ENCODE measurements around the gene TBCA.

The TBCA gene

DNA sequence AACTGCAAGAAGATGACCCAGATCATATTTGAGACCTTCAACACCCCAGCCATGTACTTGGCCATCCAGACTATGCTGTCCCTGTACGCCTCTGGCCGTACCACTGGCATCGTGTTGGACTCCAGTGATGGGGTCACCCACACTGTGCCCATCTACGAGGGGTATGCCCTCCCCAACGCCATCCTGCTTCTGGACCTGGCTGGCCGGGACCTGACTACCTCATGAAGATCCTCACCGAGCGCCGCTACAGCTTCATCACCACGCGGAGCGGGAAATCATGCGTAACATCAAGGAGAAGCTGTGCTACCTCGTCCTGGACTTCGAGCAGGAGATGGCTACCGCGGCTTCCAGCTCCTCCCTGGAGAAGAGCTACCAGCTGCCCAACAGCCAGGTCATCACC is 9.1 kb upstream of the TBCA start:
- no peaks in the 10 kb centered on the region for H3K4me1 ChIP-seq
- no peaks in the 10 kb centered on the region for H3K9me3 ChIP-seq
- no peak for DNase-seq
- H3K4me3 ChIP-seq (ENCODE audit: low read depth, low read length) = no peak overlapping the region
- TF ChIP-seq, protein P1, sequence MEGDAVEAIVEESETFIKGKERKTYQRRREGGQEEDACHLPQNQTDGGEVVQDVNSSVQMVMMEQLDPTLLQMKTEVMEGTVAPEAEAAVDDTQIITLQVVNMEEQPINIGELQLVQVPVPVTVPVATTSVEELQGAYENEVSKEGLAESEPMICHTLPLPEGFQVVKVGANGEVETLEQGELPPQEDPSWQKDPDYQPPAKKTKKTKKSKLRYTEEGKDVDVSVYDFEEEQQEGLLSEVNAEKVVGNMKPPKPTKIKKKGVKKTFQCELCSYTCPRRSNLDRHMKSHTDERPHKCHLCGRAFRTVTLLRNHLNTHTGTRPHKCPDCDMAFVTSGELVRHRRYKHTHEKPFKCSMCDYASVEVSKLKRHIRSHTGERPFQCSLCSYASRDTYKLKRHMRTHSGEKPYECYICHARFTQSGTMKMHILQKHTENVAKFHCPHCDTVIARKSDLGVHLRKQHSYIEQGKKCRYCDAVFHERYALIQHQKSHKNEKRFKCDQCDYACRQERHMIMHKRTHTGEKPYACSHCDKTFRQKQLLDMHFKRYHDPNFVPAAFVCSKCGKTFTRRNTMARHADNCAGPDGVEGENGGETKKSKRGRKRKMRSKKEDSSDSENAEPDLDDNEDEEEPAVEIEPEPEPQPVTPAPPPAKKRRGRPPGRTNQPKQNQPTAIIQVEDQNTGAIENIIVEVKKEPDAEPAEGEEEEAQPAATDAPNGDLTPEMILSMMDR (IDR thresholded peaks at IDR 0.05; ENCODE audit: low read depth, low read length) = no peak
- H3K27me3 ChIP-seq = no peaks in the 10 kb centered on the region
- no peaks in the 10 kb centered on the region for H3K36me3 ChIP-seq

DNA sequence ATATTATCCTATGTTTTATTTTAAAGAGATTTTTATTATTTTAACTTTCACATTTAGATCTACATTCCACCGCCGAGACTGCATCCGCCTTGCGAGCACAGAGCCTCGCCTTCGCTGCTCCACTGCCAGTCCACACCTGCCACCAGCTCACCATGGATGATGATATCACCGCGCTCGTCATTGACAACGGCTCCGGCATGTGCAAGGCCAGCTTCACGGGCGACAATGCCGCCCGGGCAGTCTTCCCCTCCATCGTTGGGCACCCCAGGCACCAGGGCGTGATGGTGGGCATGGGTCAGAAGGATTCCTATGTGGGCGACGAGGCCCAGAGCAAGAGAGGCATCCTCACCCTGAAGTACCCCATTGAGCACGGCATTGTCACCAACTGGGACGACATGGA is 8.6 kb upstream of the TBCA start:
- Histone ChIP-seq H3K4me3 (ENCODE audit: low read depth, low read length) (no peak overlapping the region), H3K27me3 (no peaks in the 10 kb centered on the region), H3K9me3 (no peaks in the 10 kb centered on the region), H3K36me3 (no peaks in the 10 kb centered on the region), H3K4me1 (no peaks in the 10 kb centered on the region)
- TF ChIP-seq, protein P1 (IDR thresholded peaks at IDR 0.05; ENCODE audit: low read depth, low read length) = no peak
- DNase-seq = no peak

DNA sequence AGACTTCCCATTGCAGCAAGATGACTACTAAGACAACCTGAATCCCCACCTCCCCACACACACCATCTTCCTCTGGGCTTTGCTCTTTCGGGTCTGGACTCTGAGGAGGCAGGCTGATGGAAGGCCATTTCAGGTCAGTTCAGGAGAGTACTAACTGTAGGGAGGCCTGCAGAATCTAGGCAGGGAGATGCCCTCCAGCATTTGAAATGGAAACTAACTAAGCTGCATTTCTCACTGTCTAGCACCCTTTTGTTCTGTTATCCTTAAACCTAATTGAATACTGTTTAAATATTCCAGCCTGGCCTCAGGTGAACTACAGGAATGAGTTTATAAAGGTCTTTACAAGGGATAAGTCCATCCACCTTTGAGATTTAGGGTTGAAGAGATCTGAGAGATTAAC is 4.9 kb upstream of the TBCA start:
- Histone ChIP-seq H3K4me1 (no peaks in the 10 kb centered on the region), H3K9me3 (no peaks in the 10 kb centered on the region), H3K4me3 (ENCODE audit: low read depth, low read length) (no peak overlapping the region), H3K27me3 (no peaks in the 10 kb centered on the region), H3K36me3 (no peaks in the 10 kb centered on the region)
- TF ChIP-seq, protein P1 (IDR thresholded peaks at IDR 0.05; ENCODE audit: low read depth, low read length) = no peak
- no peak for DNase-seq

DNA sequence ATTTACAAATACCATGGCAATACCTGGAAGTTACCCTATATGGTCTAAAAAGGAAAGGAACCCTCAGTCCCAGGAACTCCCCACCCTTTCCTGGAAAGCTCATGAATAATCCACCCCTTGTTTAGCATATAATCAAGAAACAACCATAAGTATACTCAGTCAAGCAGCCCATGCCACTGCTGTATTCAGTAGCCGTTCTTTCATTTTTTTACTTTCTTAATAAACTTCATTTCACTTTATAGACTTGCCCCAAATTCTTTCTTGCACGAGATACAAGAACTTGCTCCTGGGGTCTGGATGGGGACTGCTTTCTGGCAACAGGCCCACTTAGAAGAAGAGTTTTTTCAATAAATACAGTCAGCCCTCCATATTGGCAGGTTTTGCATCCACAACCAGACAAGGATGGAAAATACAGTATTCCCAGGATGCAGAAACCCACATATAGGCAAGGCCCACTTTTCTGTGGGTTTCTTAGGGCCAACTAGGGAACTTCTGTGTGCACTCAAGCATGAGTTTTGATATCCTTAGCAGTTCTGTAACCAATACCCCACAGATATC is 2.8 kb upstream of the TBCA start:
- Histone ChIP-seq H3K4me3 (ENCODE audit: low read depth, low read length) (no peak overlapping the region), H3K9me3 (no peaks in the 10 kb centered on the region), H3K36me3 (no peaks in the 10 kb centered on the region; the same call in 1 of the 2 replicates), H3K27me3 (no peaks in the 10 kb centered on the region), H3K4me1 (no peaks in the 10 kb centered on the region; the same call in 1 of the 2 replicates)
- TF ChIP-seq, protein P1 (IDR thresholded peaks at IDR 0.05; ENCODE audit: low read depth, low read length) = no peak
- no peak for DNase-seq

DNA sequence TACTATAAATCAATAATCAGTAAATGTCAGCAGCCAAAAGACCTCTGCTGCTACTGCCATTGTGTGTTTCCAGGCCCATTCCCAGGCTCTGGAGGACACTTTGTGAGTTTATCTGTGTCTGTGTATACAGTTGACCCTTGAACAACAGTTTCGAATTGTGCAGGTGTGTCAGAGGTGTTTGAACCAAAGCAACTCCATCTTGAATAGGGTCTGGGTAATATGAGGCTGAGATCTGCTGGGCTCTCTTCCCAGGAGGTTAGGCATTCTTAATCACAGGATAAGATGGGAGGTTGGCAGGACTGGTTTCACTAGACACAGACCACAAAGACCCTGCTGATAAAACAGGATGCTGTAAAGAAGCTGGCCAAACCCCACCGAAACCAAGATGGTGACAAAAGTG is 2.3 kb upstream of the TBCA start:
- no peak for DNase-seq
- Histone ChIP-seq H3K9me3 (no peaks in the 10 kb centered on the region), H3K4me1 (no peaks in the 10 kb centered on the region; the same call in 1 of the 2 replicates), H3K4me3 (ENCODE audit: low read depth, low read length) (no peak overlapping the region), H3K27me3 (no peaks in the 10 kb centered on the region), H3K36me3 (peaks cover 6% of the 10 kb centered on the region)
- TF ChIP-seq, protein P1 (IDR thresholded peaks at IDR 0.05; ENCODE audit: low read depth, low read length) = no peak

DNA sequence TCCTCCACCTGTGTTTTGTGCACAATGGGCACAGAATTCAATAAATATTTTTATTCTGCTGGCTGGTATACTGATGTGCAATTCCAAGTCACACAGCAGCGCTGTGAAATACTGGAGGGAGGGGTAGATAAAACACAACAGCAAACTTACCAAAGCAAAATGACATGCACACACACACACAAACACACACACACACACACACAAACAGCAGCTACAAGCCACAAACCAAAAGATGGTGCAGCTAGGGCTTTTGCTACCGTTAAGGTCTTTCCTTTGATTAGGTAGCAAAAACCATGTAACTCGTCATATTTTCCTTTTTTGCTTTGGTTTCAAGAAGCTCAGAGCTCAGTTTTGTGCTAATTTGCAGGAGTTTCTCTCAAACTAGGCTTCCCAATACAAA is 1.8 kb upstream of the TBCA start:
- DNase-seq = no peak
- peaks cover 8% of the 10 kb centered on the region for H3K36me3 ChIP-seq
- H3K27me3 ChIP-seq = no peaks in the 10 kb centered on the region
- no peak overlapping the region for H3K4me3 ChIP-seq (ENCODE audit: low read depth, low read length)
- H3K9me3 ChIP-seq = no peaks in the 10 kb centered on the region
- no peaks in the 10 kb centered on the region; the same call in 1 of the 2 replicates for H3K4me1 ChIP-seq
- TF ChIP-seq, protein P1 (IDR thresholded peaks at IDR 0.05; ENCODE audit: low read depth, low read length) = no peak
